Astrocyte (in vitro differentiated cells and primary cell): Measurements from ENCODE around the gene CHRDL2.

Source experiments
- EZH2 ChIP-seq: IDR thresholded peaks from 2 replicates; pipeline ENCODE4 v1.6.1; 2012; ENCODE audit warnings: mild to moderate bottlenecking, low read length, inconsistent platforms; ENCODE audit not compliant: insufficient read depth
- TF ChIP-seq, protein P1 (sequence below): IDR thresholded peaks from 2 replicates; pipeline ENCODE4 v1.5.1; 2011; ENCODE audit warnings: low read depth, mild to moderate bottlenecking, inconsistent platforms, low read length, moderate library complexity; ENCODE audit not compliant: insufficient read depth

DNA sequence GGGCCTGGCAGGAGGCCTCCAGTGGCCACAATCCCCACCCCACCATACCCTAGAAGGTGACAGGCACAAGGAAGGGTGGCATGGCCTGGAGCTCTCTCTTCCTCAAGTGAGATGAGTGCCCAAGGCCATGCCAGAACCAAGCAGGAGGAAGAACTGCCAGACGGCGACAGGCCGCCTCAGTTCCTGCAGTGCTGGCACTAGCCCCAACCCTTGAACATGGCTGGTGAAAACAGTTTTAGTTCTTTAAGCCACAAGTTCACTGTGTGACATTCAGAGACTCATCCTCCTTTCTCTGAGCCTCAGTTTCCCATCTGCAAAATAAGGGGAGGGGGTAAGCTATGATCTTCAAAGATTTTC is 9.8 kb downstream of the CHRDL2 start:
- TF ChIP-seq, protein P1, sequence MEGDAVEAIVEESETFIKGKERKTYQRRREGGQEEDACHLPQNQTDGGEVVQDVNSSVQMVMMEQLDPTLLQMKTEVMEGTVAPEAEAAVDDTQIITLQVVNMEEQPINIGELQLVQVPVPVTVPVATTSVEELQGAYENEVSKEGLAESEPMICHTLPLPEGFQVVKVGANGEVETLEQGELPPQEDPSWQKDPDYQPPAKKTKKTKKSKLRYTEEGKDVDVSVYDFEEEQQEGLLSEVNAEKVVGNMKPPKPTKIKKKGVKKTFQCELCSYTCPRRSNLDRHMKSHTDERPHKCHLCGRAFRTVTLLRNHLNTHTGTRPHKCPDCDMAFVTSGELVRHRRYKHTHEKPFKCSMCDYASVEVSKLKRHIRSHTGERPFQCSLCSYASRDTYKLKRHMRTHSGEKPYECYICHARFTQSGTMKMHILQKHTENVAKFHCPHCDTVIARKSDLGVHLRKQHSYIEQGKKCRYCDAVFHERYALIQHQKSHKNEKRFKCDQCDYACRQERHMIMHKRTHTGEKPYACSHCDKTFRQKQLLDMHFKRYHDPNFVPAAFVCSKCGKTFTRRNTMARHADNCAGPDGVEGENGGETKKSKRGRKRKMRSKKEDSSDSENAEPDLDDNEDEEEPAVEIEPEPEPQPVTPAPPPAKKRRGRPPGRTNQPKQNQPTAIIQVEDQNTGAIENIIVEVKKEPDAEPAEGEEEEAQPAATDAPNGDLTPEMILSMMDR = no peak
- no peak for TF ChIP-seq EZH2
